Ramos (cell line): ENCODE results near the gene TMEM154.

Experiments used
- in situ Hi-C: fragments of 300-500 bp; cut with MboI; formaldehyde crosslinking; loops from one replicate; pipeline ENCODE4 v1.14.3; 2022; ENCODE audit warnings: low sequenced_read_pairs; ENCODE audit not compliant: unreplicated experiment

Gene TMEM154

GRCh38 chr4:152605031-152605430 is 74.8 kb downstream of the TMEM154 start:
- in situ Hi-C loops, result no loop called here

GRCh38 chr4:152601156-152601555 is 78.6 kb downstream of the TMEM154 start:
- in situ Hi-C loops, result no loop called here

- in situ Hi-C loops, result no loop called here
These were observed 80.2 kb downstream of the TMEM154 start for GRCh38 chr4:152599636-152600035.

- in situ Hi-C loops, result no loop called here
These were observed 80.7 kb downstream of the TMEM154 start for GRCh38 chr4:152599095-152599494.

GRCh38 chr4:152598454-152598853 is 81.3 kb downstream of the TMEM154 start:
- in situ Hi-C loops, result no loop called here

GRCh38 chr4:152594978-152595925 is 84.5 kb downstream of the TMEM154 start:
- in situ Hi-C loops, result no loop called here

GRCh38 chr4:152594057-152594456 is 85.7 kb downstream of the TMEM154 start:
- in situ Hi-C loops, result no loop called here

- in situ Hi-C loops, result no loop called here
These were observed 87.9 kb downstream of the TMEM154 start for GRCh38 chr4:152591876-152592275.

GRCh38 chr4:152591396-152591795 is 88.4 kb downstream of the TMEM154 start:
- in situ Hi-C loops, result no loop called here

- in situ Hi-C loops, result no loop called here
These were observed 89.4 kb downstream of the TMEM154 start for GRCh38 chr4:152590179-152591031.

GRCh38 chr4:152588869-152589268 is 90.9 kb downstream of the TMEM154 start:
- in situ Hi-C loops, result no loop called here

GRCh38 chr4:152587127-152587526 is 92.7 kb downstream of the TMEM154 start:
- in situ Hi-C loops, result no loop called here

GRCh38 chr4:152586668-152587067 is 93.1 kb downstream of the TMEM154 start:
- in situ Hi-C loops, result no loop called here

- in situ Hi-C loops, result no loop called here
These were observed 94.8 kb downstream of the TMEM154 start for GRCh38 chr4:152585023-152585441.

GRCh38 chr4:152581536-152582160 is 98.1 kb downstream of the TMEM154 start:
- in situ Hi-C loops, result no loop called here

- in situ Hi-C loops, result no loop called here
These were observed 99.9 kb downstream of the TMEM154 start for GRCh38 chr4:152579916-152580315.

GRCh38 chr4:152579107-152579764 is 100.6 kb downstream of the TMEM154 start:
- in situ Hi-C loops, result no loop called here

GRCh38 chr4:152578670-152579069 is 101.1 kb downstream of the TMEM154 start:
- in situ Hi-C loops, result no loop called here

GRCh38 chr4:152577708-152578396 is 101.9 kb downstream of the TMEM154 start:
- in situ Hi-C loops, result no loop called here
